ENCODE measurements around the gene CYP4A22. TPM values are rescaled to one million over a fixed set of nuclear protein-coding genes. Genes with fewer than 3 reads are reported as not detected.
A peak's percentile ranks its signal among the peaks of the same experiment; 100 is the strongest.
"Not testable (repeated sequence)": the region's sequence is repeated elsewhere in the genome, so short reads cannot be mapped to it uniquely, and the experiment has no call there.

The CYP4A22 gene
- total RNA-seq, 2 donors from 2014 or later, result not detected

DNA sequence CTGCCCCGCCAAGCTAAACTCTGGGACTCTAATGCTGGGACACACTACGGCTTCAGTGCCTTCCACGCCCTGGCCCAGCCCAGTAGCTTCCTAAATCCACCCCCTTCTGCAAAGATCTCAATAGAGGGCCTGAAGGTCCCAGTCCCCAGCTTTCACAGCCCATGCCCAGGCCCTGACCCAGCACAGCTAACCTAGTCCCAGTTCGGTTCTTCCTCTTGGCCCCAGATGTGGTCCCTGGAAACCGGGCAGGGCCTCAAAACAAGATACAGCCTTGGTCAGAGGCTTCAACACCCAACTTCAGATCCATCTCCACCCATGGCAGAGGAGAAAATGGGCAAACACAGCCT lies 53.2 kb downstream of the CYP4A22 start:
- TF ChIP-seq, protein P1, sequence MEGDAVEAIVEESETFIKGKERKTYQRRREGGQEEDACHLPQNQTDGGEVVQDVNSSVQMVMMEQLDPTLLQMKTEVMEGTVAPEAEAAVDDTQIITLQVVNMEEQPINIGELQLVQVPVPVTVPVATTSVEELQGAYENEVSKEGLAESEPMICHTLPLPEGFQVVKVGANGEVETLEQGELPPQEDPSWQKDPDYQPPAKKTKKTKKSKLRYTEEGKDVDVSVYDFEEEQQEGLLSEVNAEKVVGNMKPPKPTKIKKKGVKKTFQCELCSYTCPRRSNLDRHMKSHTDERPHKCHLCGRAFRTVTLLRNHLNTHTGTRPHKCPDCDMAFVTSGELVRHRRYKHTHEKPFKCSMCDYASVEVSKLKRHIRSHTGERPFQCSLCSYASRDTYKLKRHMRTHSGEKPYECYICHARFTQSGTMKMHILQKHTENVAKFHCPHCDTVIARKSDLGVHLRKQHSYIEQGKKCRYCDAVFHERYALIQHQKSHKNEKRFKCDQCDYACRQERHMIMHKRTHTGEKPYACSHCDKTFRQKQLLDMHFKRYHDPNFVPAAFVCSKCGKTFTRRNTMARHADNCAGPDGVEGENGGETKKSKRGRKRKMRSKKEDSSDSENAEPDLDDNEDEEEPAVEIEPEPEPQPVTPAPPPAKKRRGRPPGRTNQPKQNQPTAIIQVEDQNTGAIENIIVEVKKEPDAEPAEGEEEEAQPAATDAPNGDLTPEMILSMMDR (IDR thresholded peaks at IDR 0.05), result no peak
- Histone ChIP-seq H3K27me3 (no peaks in the 10 kb centered on the region), H3K27ac (no peak overlapping the region), H3K9me3 (no peaks in the 10 kb centered on the region), H3K4me3 (no peak overlapping the region), H3K36me3 (no peaks in the 10 kb centered on the region), H3K4me1 (peaks cover 0 to 26% of the 10 kb centered on the region in 2 donors)
- DNase-seq (ENCODE audit: low spot score), result no peak

- no peaks in the 10 kb centered on the region for H3K36me3 ChIP-seq
- H3K27me3 ChIP-seq, result no peaks in the 10 kb centered on the region
- no peak overlapping the region for H3K27ac ChIP-seq
- TF ChIP-seq, protein P1 (IDR thresholded peaks at IDR 0.05), result no peak
- peaks cover 0 to 26% of the 10 kb centered on the region in 2 donors for H3K4me1 ChIP-seq
- DNase-seq (ENCODE audit: low spot score), result peak; percentile 40
- H3K4me3 ChIP-seq, result no peak overlapping the region
- H3K9me3 ChIP-seq, result no peaks in the 10 kb centered on the region
These were observed 53.6 kb downstream of the CYP4A22 start for GRCh38 chr1:47190857-47191256.

DNA sequence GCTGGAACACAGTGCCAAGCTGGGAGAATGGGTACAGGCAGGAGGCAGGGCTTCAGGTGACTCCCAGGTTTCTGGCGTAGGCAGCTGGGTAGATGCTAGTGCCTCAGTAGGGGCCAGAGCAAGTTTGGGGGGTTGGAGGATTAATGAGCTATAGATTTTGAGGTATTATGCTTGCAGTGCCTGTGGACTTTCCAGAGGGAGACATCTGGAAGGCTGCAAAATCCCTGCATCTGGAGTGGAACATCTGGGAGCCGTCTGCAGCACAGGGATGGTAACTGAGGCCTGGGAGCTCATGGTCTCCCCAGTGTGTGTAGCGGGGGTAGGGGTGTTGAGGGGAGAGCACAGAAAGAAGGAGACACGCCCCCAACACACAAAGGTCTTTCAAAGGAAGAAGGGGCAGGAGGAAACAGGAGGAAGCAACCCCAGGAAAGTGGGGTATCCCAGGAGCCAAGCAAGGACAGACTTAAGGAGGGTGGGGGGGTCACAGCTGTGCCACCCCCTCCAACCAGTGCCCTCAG lies 54.8 kb downstream of the CYP4A22 start:
- DNase-seq (ENCODE audit: low spot score), result peak; percentile 4
- Histone ChIP-seq H3K27me3 (no peaks in the 10 kb centered on the region), H3K36me3 (no peaks in the 10 kb centered on the region), H3K27ac (no peak overlapping the region), H3K9me3 (no peaks in the 10 kb centered on the region), H3K4me3 (no peak overlapping the region), H3K4me1 (peaks cover 0 to 26% of the 10 kb centered on the region in 2 donors)
- TF ChIP-seq, protein P1 (IDR thresholded peaks at IDR 0.05), result no peak

- peak; percentile 82 for DNase-seq (ENCODE audit: low spot score)
- TF ChIP-seq, protein P1 (IDR thresholded peaks at IDR 0.05), result peak; percentile 94 to 96
- no peak overlapping the region for H3K4me3 ChIP-seq
- no peaks in the 10 kb centered on the region for H3K27me3 ChIP-seq
- H3K9me3 ChIP-seq, result no peaks in the 10 kb centered on the region
- no peak overlapping the region for H3K27ac ChIP-seq
- H3K36me3 ChIP-seq, result no peaks in the 10 kb centered on the region
- peaks cover 0 to 26% of the 10 kb centered on the region in 2 donors for H3K4me1 ChIP-seq
These were observed 55.5 kb downstream of the CYP4A22 start for GRCh38 chr1:47192458-47193384.

DNA sequence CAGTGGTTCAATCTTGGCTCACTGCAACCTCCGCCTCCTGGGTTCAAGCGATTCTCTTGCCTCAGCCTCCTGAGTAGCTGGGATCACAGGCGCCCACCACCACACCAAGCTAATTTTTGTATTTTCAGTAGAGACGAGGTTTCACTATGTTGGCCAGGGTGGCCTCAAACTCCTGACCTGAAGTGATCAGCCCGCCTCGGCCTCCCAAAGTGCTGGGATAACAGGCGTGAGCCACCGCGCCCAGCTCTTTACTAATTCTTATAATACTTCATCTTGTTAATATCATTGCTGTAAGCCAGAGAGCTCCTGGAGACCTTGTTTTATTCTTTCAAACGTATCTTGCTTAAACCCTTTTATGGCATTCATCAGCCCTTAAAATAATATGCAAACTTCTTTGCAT lies 56.3 kb downstream of the CYP4A22 start:
- H3K27me3 ChIP-seq, result not testable (repeated sequence)
- peak; percentile 34 for DNase-seq (ENCODE audit: low spot score)

GRCh38 chr1:47194311-47194710 lies 57.1 kb downstream of the CYP4A22 start:
- TF ChIP-seq, protein P1 (IDR thresholded peaks at IDR 0.05), result no peak
- no peaks in the 10 kb centered on the region for H3K36me3 ChIP-seq
- peaks cover 0 to 26% of the 10 kb centered on the region in 2 donors for H3K4me1 ChIP-seq
- no peaks in the 10 kb centered on the region for H3K27me3 ChIP-seq
- no peak overlapping the region for H3K27ac ChIP-seq
- no peak overlapping the region for H3K4me3 ChIP-seq
- DNase-seq (ENCODE audit: low spot score), result no peak
- H3K9me3 ChIP-seq, result no peaks in the 10 kb centered on the region

More for the DNA sequence above, 56.3 kb downstream of the CYP4A22 start:
- H3K4me3 ChIP-seq, H3K27ac ChIP-seq, H3K9me3 ChIP-seq, H3K36me3 ChIP-seq: not testable (repeated sequence)
- H3K4me1 ChIP-seq, result peaks cover 0 to 26% of the 10 kb centered on the region in 2 donors

GRCh38 chr1:47195981-47196380 lies 58.7 kb downstream of the CYP4A22 start:
- not testable (repeated sequence) for H3K9me3 ChIP-seq; H3K27ac ChIP-seq; H3K36me3 ChIP-seq; H3K4me1 ChIP-seq; H3K4me3 ChIP-seq; H3K27me3 ChIP-seq; DNase-seq (ENCODE audit: low spot score)

All from right atrium auricular region (tissue), 2 donors.